HepG2 (cell line): Measurements from ENCODE around the gene CEMP1. TPM values are rescaled to one million over a fixed set of nuclear protein-coding genes. Genes with fewer than 3 reads are reported as not detected.
A peak's percentile ranks its signal among the peaks of the same experiment; 100 is the strongest.

Experiments
- AGO2 ChIP-seq: fragments of 200-400 bp; formaldehyde crosslinking; optimal IDR thresholded peaks from 2 replicates; pipeline ENCODE3; 2017; ENCODE audit warnings: mild to moderate bottlenecking, low read depth, low read length, moderate library complexity
- AHR ChIP-seq: IDR thresholded peaks from 2 replicates; pipeline ENCODE4 v1.6.1; 2018; ENCODE audit warnings: missing genetic modification reagents, missing compliant biosample characterization
- BATF2 ChIP-seq: sonication (generic); formaldehyde crosslinking; IDR thresholded peaks from 2 replicates; pipeline ENCODE4 v1.8.0; 2022; ENCODE audit warnings: mild to moderate bottlenecking, missing genetic modification reagents, moderate library complexity
- CBX1 ChIP-seq: IDR thresholded peaks from one replicate; pipeline ENCODE4 v1.6.1; 2016; ENCODE audit warnings: antibody characterized with exemption, low read depth
- CBX2 ChIP-seq, 2 experiments: fragments of 200-600 bp in 1 of 2; sonication (generic); formaldehyde crosslinking in 1 of 2; IDR thresholded peaks; 2 replicates each; pipeline versions ENCODE4 v1.7.0 to v1.8.1; 2018 to 2022; ENCODE audit warnings: low read depth in 2 of 2, low read length in 1 of 2, mild to moderate bottlenecking in 1 of 2, missing genetic modification reagents in 1 of 2
- CERS6 ChIP-seq: sonication (generic); formaldehyde crosslinking; IDR thresholded peaks from 2 replicates; pipeline ENCODE4 v1.5.0; 2020; ENCODE audit warnings: missing genetic modification reagents
- CHD4 ChIP-seq: fragments of 200-600 bp; sonication (generic); IDR thresholded peaks from 2 replicates; pipeline ENCODE4 v1.7.0; 2017; ENCODE audit warnings: mild to moderate bottlenecking, low read length, borderline replicate concordance
- FOXC1 ChIP-seq: sonication (generic); formaldehyde crosslinking; IDR thresholded peaks from 2 replicates; pipeline ENCODE4 v1.8.0; 2022; ENCODE audit warnings: mild to moderate bottlenecking, missing genetic modification reagents, borderline replicate concordance
- HHEX ChIP-seq: IDR thresholded peaks from 2 replicates; pipeline ENCODE4 v1.6.1; 2016; ENCODE audit warnings: control low read depth
- HMGXB4 ChIP-seq, 2 experiments: sonication (generic) in 1 of 2; formaldehyde crosslinking in 1 of 2; IDR thresholded peaks; 2 replicates each; pipeline versions ENCODE4 v1.4.0 to v1.6.1; 2018 to 2020; ENCODE audit warnings: missing genetic modification reagents in 2 of 2, borderline replicate concordance in 1 of 2, low read depth in 1 of 2, mild to moderate bottlenecking in 1 of 2, missing biosample characterization in 1 of 2
- NFKB2 ChIP-seq: sonication (generic); formaldehyde crosslinking; IDR thresholded peaks from 2 replicates; pipeline ENCODE4 v1.4.0; 2020; ENCODE audit warnings: missing genetic modification reagents, borderline replicate concordance
- POLR2A ChIP-seq, 2 experiments: IDR thresholded peaks; 2 replicates each; pipeline ENCODE4 v1.6.1; 2011; ENCODE audit warnings: low read depth in 2 of 2, low read length in 2 of 2, mild to moderate bottlenecking in 1 of 2, moderate library complexity in 1 of 2; ENCODE audit not compliant: insufficient read depth in 1 of 2
- SMAD1 ChIP-seq: sonication (generic); formaldehyde crosslinking; IDR thresholded peaks from 2 replicates; pipeline ENCODE4 v1.4.0; 2020; ENCODE audit warnings: missing genetic modification reagents, low read depth, mild to moderate bottlenecking, borderline replicate concordance
- TEAD3 ChIP-seq: optimal IDR thresholded peaks from 2 replicates; pipeline ENCODE3; 2016; ENCODE audit warnings: borderline replicate concordance
- U2AF1 ChIP-seq: fragments of 200-400 bp; formaldehyde crosslinking; optimal IDR thresholded peaks from 2 replicates; pipeline ENCODE3; 2017; ENCODE audit warnings: mild to moderate bottlenecking, low read depth, low read length
- ZNF552 ChIP-seq: sonication (generic); formaldehyde crosslinking; IDR thresholded peaks from 2 replicates; pipeline ENCODE4 v1.9.0; 2022; ENCODE audit warnings: missing genetic modification reagents, mild to moderate bottlenecking, borderline replicate concordance
- ZNF580 ChIP-seq: IDR thresholded peaks from 2 replicates; pipeline ENCODE4 v1.6.1; 2016; ENCODE audit warnings: low read depth, borderline replicate concordance
- ZNF614 ChIP-seq: IDR thresholded peaks from 2 replicates; pipeline ENCODE4 v1.6.1; 2018; ENCODE audit warnings: missing biosample characterization, missing genetic modification reagents, inconsistent platforms, borderline replicate concordance
- ZNF629 ChIP-seq: sonication (generic); formaldehyde crosslinking; conservative IDR thresholded peaks from 2 replicates; pipeline ENCODE4 v1.5.0; 2020; ENCODE audit warnings: missing genetic modification reagents
- ZNF674 ChIP-seq: sonication (generic); formaldehyde crosslinking; IDR thresholded peaks from 2 replicates; pipeline ENCODE4 v1.5.0; 2020; ENCODE audit warnings: low read depth, mild to moderate bottlenecking, missing genetic modification reagents
- ZNF83 ChIP-seq: sonication (generic); formaldehyde crosslinking; IDR thresholded peaks from 2 replicates; pipeline ENCODE4 v1.4.0; 2020; ENCODE audit warnings: missing genetic modification reagents, mild to moderate bottlenecking, borderline replicate concordance
- polyA plus RNA-seq, 8 experiments: library from polyadenylated mRNA; depleted of rRNA in 3 of 8; stranded (reverse) in 7 of 8; unstranded in 1 of 8; fragments of >200 nt; fragmentation: Illumina TruSeq in 4 of 8; extraction: Trizol in 4 of 8; gene quantifications; 2 replicates each; pipeline versions ENCODE4 v1.2.1 to v1.2.3, GENCODE V29; 2011 to 2016; ENCODE audit warnings: low read depth in 4 of 8, missing spikeins in 1 of 8, mixed read lengths in 1 of 8; ENCODE audit not compliant: insufficient read depth in 1 of 8
- total RNA-seq, 5 experiments: library from RNA; depleted of rRNA; stranded (reverse); fragments of >200 nt; fragmentation: Illumina TruSeq; extraction: Trizol; gene quantifications; 2 replicates each; pipeline ENCODE4 v1.2.3, GENCODE V29; 2016; ENCODE audit warnings: low read depth in 1 of 5
- TF ChIP-seq, protein P1 (sequence below): sonication (generic); formaldehyde crosslinking; IDR thresholded peaks from 2 replicates; pipeline ENCODE4 v1.4.0; 2020; ENCODE audit warnings: missing genetic modification reagents, borderline replicate concordance

CEMP1 gene
- total and polyA plus RNA-seq, 2 of the 13 experiments (the other 11 are each of a cell fraction or from before 2014, with no cell fraction given), result not detected

GRCh38 chr16:2512735-2513404, 18.3 kb downstream of the CEMP1 start (continued):
- TF ChIP-seq ZNF674 (CRISPR knock-in tag) (peak; percentile 74; the same call in 1 of the 2 replicates), AGO2 (peak; percentile 38), ZNF614 (CRISPR knock-in tag) (peak; percentile 9; the same call in 1 of the 2 replicates), TEAD3 (CRISPR knock-in tag) (no peak), ZNF83 (CRISPR knock-in tag) (no peak), CBX1 (no peak), CBX2 (IDR thresholded peaks at IDR 0.05; ENCODE audit: low read depth, low read length) (no peak), CBX2 (CRISPR knock-in tag; IDR thresholded peaks at IDR 0.05; ENCODE audit: low read depth) (no peak), HHEX (CRISPR knock-in tag) (no peak), BATF2 (CRISPR knock-in tag) (no peak), CHD4 (no peak), AHR (CRISPR knock-in tag) (no peak), NFKB2 (CRISPR knock-in tag) (peak; percentile 19; the same call in 1 of the 2 replicates), POLR2A (IDR thresholded peaks at IDR 0.05; ENCODE audit: insufficient read depth in 1 of 2, low read depth in 2 of 2, low read length in 2 of 2) (0 out of 4 replicates have a peak, but pooled peaks of 1 of the 2 experiments have one; percentile 23), SMAD1 (CRISPR knock-in tag) (no peak), CERS6 (CRISPR knock-in tag) (no peak), ZNF629 (CRISPR knock-in tag) (no peak), FOXC1 (CRISPR knock-in tag) (peak; percentile 73), ZNF580 (0 out of 2 replicates have a peak, but pooled peaks have one; percentile 31), ZNF552 (CRISPR knock-in tag) (no peak), U2AF1 (no peak), HMGXB4 (CRISPR knock-in tag; IDR thresholded peaks at IDR 0.05; ENCODE audit: borderline replicate concordance in 1 of 2, low read depth in 1 of 2) (peak in 1 of 2 experiments; percentile 30; a peak in 1 of 4 replicates)
- TF ChIP-seq, protein P1, sequence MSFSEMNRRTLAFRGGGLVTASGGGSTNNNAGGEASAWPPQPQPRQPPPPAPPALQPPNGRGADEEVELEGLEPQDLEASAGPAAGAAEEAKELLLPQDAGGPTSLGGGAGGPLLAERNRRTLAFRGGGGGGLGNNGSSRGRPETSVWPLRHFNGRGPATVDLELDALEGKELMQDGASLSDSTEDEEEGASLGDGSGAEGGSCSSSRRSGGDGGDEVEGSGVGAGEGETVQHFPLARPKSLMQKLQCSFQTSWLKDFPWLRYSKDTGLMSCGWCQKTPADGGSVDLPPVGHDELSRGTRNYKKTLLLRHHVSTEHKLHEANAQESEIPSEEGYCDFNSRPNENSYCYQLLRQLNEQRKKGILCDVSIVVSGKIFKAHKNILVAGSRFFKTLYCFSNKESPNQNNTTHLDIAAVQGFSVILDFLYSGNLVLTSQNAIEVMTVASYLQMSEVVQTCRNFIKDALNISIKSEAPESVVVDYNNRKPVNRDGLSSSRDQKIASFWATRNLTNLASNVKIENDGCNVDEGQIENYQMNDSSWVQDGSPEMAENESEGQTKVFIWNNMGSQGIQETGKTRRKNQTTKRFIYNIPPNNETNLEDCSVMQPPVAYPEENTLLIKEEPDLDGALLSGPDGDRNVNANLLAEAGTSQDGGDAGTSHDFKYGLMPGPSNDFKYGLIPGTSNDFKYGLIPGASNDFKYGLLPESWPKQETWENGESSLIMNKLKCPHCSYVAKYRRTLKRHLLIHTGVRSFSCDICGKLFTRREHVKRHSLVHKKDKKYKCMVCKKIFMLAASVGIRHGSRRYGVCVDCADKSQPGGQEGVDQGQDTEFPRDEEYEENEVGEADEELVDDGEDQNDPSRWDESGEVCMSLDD, result peak; percentile 48; the same call in 1 of the 2 replicates
